ENCODE data around the gene ILRUN.
"Not testable (repeated sequence)": the region's sequence is repeated elsewhere in the genome, so short reads cannot be mapped to it uniquely, and the experiment has no call there.

ILRUN gene

DNA sequence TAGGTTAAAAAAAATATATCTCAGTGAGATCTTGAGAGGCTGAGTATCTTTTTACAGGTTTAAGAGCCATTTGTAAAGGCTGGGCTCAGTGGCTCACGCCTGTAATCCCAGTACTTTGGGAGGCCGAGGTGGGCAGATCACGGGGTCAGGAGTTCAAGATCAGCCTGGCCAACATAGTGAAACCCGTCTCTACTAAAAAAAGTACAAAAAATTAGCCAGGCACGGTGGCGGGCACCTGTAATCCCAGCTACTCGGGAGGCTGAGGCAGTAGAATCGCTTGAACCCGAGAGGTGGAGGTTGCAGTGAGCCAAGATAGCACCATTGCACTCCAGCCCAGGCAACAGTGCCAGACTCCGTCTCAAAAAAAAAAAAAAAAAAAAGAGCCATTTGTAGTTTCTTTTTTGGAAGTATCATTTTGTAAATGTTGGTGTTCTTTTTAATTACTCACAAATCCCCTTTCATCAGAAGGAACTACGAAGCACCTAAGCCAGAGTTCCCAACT, 40.6 kb downstream of the ILRUN start:
- Histone ChIP-seq H3K36me3 (ENCODE audit: control insufficient read depth, insufficient read depth, low read length) (peaks cover 21% of the 10 kb centered on the region), H3K4me1 (ENCODE audit: control insufficient read depth, insufficient read depth, low read length, poor library complexity, severe bottlenecking) (peaks cover 12% of the 10 kb centered on the region)
- H3K4me3 ChIP-seq (ENCODE audit: extremely low read depth, insufficient read depth, low read length, poor library complexity, severe bottlenecking); H3K9me3 ChIP-seq (ENCODE audit: control insufficient read depth, low read length); H3K27ac ChIP-seq (ENCODE audit: low read depth, low read length, severe bottlenecking): not testable (repeated sequence)
- 93 to 94% methylated on average over 9 of the region's 11 CpGs for WGBS, 2 experiments (ENCODE audit: insufficient coverage in 2 of 2)

DNA sequence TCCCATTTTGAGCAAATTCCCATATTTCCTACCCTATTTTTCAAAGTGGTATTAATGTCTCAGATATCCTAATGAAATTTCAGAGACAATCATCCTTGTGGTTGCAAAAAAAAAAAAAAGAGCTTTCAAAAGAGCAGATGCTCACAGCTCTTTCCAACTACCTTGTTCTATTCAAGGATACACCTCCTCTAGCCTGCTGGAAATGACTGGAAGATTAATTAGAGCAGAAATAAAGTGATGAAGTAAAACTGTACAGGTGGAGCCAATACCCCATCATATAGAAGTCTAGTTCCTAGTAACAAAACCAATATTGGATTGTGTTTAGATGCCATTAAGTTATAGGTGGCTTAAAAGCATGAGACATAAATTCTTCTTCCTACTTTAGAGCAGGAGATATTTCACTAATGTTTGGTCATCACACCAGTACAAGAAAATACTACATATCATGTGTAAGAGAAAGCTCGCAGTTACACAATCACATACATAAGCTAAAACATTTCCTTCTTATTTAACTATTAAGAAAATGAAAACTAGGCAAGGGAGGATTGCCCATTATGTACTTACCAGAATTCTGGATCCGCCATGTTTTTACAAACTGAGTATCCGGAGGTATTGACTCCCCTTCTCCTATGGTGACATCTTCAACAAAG, 42.4 kb downstream of the ILRUN start:
- Histone ChIP-seq H3K4me1 (ENCODE audit: control insufficient read depth, insufficient read depth, low read length, poor library complexity, severe bottlenecking) (peaks cover 12% of the 10 kb centered on the region), H3K9me3 (ENCODE audit: control insufficient read depth, low read length) (no peaks in the 10 kb centered on the region), H3K36me3 (ENCODE audit: control insufficient read depth, insufficient read depth, low read length) (peaks cover 18% of the 10 kb centered on the region), H3K27ac (ENCODE audit: low read depth, low read length, severe bottlenecking) (no peak overlapping the region), H3K4me3 (ENCODE audit: extremely low read depth, insufficient read depth, low read length, poor library complexity, severe bottlenecking) (no peak overlapping the region)
- 100% methylated on average over 1 to 2 of the region's 3 CpGs for WGBS, 2 experiments (ENCODE audit: insufficient coverage in 2 of 2)

DNA sequence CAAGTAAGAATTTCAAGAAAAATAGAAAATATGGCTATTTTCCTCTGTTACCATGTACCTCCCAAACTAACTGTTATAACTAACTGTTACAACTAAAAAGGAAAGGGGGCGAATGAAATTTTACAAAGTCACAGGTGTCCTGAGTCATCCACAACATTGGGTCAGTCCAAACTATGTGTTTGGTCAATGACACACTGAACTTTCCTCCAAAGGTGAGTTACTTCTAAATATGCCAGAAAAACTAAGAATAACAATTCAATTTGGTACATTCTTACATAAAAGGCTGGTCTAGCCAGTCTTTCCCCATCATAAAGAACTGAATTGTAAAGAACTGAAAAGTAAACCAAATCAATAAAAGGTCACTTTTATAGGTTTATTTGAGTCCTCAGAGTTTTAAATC, 44.3 kb downstream of the ILRUN start:
- H3K27ac ChIP-seq (ENCODE audit: low read depth, low read length, severe bottlenecking), result no peak overlapping the region
- no peaks in the 10 kb centered on the region for H3K9me3 ChIP-seq (ENCODE audit: control insufficient read depth, low read length)
- H3K4me3 ChIP-seq (ENCODE audit: extremely low read depth, insufficient read depth, low read length, poor library complexity, severe bottlenecking), result no peak overlapping the region
- H3K4me1 ChIP-seq (ENCODE audit: control insufficient read depth, insufficient read depth, low read length, poor library complexity, severe bottlenecking), result peaks cover 8% of the 10 kb centered on the region
- no CpG with 5 or more reads among the region's 1 CpG for WGBS, 2 experiments (ENCODE audit: insufficient coverage in 2 of 2)
- peaks cover 26% of the 10 kb centered on the region for H3K36me3 ChIP-seq (ENCODE audit: control insufficient read depth, insufficient read depth, low read length)

DNA sequence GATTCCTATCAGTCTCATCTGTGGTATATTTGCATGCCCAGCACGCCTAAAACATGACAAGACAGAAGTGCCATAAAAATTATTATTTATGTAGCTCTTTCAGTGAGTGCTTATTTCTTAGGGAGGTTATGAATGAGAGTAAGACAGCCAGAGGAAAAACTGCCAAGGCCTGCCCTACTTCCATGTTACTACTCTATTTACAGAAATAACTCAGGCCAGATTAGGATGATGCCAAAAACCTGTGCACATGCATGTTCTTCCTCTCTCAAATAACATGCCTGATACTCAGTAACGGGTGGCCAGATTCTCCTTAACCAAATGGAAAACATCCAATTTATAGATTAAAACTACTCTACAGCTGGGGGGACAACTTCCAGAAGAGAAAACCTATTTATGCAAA, 45.7 kb downstream of the ILRUN start:
- Histone ChIP-seq H3K27ac (ENCODE audit: low read depth, low read length, severe bottlenecking) (no peak overlapping the region), H3K36me3 (ENCODE audit: control insufficient read depth, insufficient read depth, low read length) (peaks cover 40% of the 10 kb centered on the region), H3K4me3 (ENCODE audit: extremely low read depth, insufficient read depth, low read length, poor library complexity, severe bottlenecking) (no peak overlapping the region), H3K9me3 (ENCODE audit: control insufficient read depth, low read length) (no peaks in the 10 kb centered on the region), H3K4me1 (ENCODE audit: control insufficient read depth, insufficient read depth, low read length, poor library complexity, severe bottlenecking) (no peaks in the 10 kb centered on the region)
- 88 to 93% methylated on average over 1 of the region's 2 CpGs for WGBS, 2 experiments (ENCODE audit: insufficient coverage in 2 of 2)

DNA sequence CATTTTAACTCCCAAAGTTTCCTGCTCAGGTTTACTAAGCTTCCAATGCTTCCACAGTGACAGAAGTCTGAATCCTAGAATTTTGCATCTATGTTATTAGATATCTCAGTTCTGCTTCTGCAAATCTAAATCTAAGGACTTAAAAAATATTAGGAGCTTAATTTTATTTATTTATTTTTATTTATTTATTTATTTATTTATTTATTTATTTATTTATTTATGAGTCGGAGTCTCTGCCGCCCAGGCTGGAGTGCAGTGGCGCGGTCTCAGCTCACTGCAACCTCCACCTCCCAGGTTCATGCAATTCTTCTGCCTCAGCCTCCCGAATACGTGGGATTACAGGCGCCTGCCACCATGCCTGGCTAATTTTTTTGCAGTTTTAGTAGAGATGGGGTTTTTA, 46.3 kb downstream of the ILRUN start:
- no CpG with 5 or more reads among the region's 7 CpGs for WGBS, 2 experiments (ENCODE audit: insufficient coverage in 2 of 2)
- H3K36me3 ChIP-seq (ENCODE audit: control insufficient read depth, insufficient read depth, low read length), result peaks cover 46% of the 10 kb centered on the region
- H3K4me3 ChIP-seq (ENCODE audit: extremely low read depth, insufficient read depth, low read length, poor library complexity, severe bottlenecking); H3K9me3 ChIP-seq (ENCODE audit: control insufficient read depth, low read length); H3K4me1 ChIP-seq (ENCODE audit: control insufficient read depth, insufficient read depth, low read length, poor library complexity, severe bottlenecking); H3K27ac ChIP-seq (ENCODE audit: low read depth, low read length, severe bottlenecking): not testable (repeated sequence)

DNA sequence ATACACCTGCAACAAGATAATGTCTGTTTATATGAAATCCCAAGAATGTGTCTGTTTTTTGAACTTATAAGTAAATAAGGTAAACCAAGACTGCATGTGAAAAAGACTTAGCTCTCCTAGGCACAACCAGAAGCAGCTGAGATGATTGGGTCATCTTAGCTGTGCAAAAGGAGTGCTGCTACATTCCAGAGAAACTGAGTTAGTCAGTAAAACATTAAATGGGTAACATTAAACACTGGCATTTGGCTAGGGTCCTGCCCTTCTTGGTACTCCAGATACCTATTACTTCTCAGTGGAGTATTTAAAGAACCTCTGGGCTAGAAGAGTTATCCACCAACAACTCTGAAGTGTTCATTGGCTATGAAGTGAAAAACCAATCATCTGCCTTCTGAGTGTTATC, 47.8 kb downstream of the ILRUN start:
- Histone ChIP-seq H3K4me1 (ENCODE audit: control insufficient read depth, insufficient read depth, low read length, poor library complexity, severe bottlenecking) (no peaks in the 10 kb centered on the region), H3K9me3 (ENCODE audit: control insufficient read depth, low read length) (no peaks in the 10 kb centered on the region), H3K4me3 (ENCODE audit: extremely low read depth, insufficient read depth, low read length, poor library complexity, severe bottlenecking) (no peak overlapping the region), H3K36me3 (ENCODE audit: control insufficient read depth, insufficient read depth, low read length) (peaks cover 50% of the 10 kb centered on the region), H3K27ac (ENCODE audit: low read depth, low read length, severe bottlenecking) (no peak overlapping the region)
